ENCODE measurements around the gene MYOM1.
"Not testable (repeated sequence)": the region's sequence is repeated elsewhere in the genome, so short reads cannot be mapped to it uniquely, and the experiment has no call there.

Gene MYOM1

DNA sequence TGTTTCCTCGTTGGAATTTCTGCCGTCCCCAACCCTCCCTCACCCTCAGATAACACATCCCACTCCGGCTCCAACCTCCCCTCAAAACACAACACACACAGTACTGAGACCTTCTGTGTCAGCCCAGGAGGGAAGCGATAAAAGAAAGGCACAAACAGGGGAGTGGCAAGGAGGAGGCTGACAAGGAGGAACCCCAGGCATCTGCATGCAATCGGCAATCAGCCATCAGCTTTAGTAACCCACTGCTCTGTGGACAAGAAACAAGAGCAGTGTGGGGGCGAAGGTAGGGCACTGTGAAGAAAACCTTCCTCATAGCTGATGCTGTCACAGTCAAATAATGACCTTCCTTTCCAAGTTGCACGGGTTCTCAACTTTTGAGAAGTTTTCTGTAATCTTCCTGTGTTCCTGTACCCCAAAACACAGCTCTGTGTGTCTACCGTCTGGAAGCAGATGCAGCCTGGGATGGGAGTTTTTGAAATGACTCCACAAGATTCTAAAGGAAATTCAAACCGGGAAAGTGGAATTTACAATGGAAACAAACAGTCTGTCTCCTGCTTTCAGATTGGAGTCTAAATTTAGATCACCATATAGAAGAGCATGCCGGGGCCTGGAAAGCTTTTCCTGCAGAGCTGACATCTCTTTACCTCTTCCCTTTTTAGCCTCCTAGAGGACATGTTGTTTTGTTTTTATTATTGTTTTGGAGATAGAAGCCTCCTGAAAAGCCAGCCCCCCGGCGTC is 190.4 kb downstream of the MYOM1 start:
- peak; percentile 73 for DNase-seq (ENCODE audit: low read depth)

DNA sequence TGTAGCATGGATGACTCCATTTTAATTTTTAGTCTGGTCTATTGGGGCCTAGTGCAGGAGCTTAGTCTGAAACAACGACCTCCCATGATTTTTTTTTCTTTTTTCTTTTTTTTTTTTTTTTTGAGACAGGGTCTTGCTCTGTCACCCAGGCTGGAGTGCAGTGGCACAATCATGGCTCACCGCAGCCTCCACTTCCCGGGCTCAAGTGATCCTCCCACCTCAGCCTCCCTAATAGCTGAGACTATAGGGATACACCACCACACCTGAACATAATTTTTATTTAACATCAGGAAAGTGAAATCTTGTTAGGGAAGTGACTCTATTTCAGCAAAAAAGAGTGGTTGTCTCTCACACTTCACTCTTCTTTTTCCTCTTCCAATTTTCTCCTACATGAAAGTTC is 191.7 kb downstream of the MYOM1 start:
- DNase-seq (ENCODE audit: low read depth): not testable (repeated sequence)

DNA sequence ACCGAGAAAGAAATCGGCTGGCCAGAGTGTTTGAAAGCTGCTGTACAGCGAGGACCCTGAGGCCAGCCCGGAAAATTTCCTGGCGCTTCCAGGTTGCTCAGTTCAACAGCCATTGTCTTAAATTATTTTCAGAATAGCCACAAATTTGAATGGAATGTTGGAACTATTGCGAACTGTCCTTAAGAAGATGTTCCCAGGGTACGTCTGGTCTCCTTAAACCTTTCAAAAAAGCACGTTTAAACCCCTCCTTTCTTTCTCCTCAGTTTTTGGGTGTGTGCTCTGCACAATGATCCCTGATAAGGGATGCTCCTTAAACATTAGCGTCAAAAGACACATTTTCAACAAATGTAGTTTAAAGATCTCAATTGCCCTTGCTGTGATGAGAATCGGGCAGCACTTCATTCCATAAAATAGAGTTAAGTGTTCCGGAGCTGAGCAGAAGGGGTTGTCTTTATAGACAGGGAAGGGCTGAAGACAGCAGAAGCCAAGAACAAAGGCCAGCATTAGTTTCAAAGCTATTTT is 192.3 kb downstream of the MYOM1 start:
- DNase-seq (ENCODE audit: low read depth): peak; percentile 56

DNA sequence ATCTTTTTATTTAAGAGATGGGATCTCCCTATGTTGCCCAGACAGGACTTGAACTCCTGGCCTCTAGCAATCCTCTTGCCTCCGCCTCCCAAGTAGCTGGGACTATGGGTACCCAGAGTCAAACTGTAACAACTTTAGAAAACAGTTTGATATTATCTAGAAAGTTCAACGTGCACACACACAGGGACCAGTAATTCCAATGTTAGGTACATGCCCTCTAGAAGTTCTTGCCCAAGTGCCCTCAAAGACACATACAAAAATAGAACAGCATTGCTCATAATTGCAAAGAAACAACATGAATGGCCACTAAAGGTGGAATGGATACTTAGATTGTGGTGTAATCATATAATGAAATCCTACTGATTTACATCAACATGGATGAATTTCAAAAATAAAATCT is 194.2 kb downstream of the MYOM1 start:
- no peak for DNase-seq (ENCODE audit: low read depth)

DNA sequence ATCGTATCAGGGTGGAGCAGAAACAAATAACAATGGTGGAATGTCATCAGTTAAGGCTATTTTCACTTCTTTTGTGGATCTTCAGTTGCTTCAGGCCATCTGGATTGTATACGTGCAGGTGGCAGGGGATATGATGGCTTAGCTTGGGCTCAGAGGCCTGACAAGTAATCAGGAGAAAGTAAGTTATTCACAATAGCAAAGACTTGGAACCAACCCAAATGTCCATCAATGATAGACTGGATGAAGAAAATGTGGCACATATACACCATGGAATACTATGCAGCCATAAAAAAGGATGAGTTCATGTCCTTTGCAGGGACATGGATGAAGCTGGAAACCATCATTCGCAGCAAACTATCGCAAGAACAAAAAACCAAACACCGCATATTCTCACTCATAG is 196.2 kb downstream of the MYOM1 start:
- DNase-seq (ENCODE audit: low read depth): not testable (repeated sequence)

Data from EH (cell line).